DND-41 (cell line): Measurements from ENCODE around the gene TUBB3.

Source experiments
- CTCF ChIP-seq: IDR thresholded peaks from 2 replicates; pipeline ENCODE4 v1.5.1; 2012; ENCODE audit warnings: borderline replicate concordance, low read length, moderate library complexity, mild to moderate bottlenecking; ENCODE audit not compliant: poor library complexity, severe bottlenecking; ENCODE audit errors: extremely low read depth
- EZH2 ChIP-seq: IDR thresholded peaks from 3 replicates; pipeline ENCODE4 v1.6.1; 2012; ENCODE audit warnings: borderline replicate concordance, low read depth, mild to moderate bottlenecking, moderate library complexity, low read length, inconsistent platforms; ENCODE audit not compliant: severe bottlenecking

GRCh38 chr16:89892635-89893034 is 30.5 kb upstream of the TUBB3 start:
- no peak for TF ChIP-seq CTCF
- no peak for TF ChIP-seq EZH2
